PC-3 (cell line): Measurements from ENCODE around the gene CTBP2. TPM values are rescaled to one million over a fixed set of nuclear protein-coding genes. Genes with fewer than 3 reads are reported as not detected.

Experiments
- ATAC-seq: fragments of 200-7000 bp; cut with Tn5 transposase; 2 replicates; pipeline ENCODE4 v1.9.1; 2020; ENCODE audit warnings: mild to moderate bottlenecking, moderate library complexity
- BruUV-seq: library from RNA; stranded (reverse); fragments of 400-500 nt; replicated peaks from 2 replicates; lab custom pipeline; 2021; lab: Mats Ljungman, UMichigan
- CTCF ChIA-PET: fragments of 300-600 bp; sonication (Branson Sonifier 250); formaldehyde crosslinking; loops from one replicate; lab custom pipeline; 2022; ENCODE audit warnings: antibody characterized with exemption; lab: Charles Lee
- POLR2A ChIA-PET: fragments of 300-600 bp; sonication (Branson Sonifier 250); formaldehyde crosslinking; loops from one replicate; lab custom pipeline; 2022; ENCODE audit warnings: antibody characterized with exemption; ENCODE audit not compliant: unreplicated experiment; lab: Charles Lee
- DNase-seq: peaks from one replicate; pipeline ENCODE4 v3.0.0-alpha.2; 2015
- H2AFZ ChIP-seq: fragments of 300-600 bp; sonication (generic); 2 replicates; pipeline ENCODE4 v1.6.0; 2016; ENCODE audit warnings: antibody characterized with exemption, low read length
- H3F3A ChIP-seq: fragments of 300-600 bp; sonication (generic); one replicate; pipeline ENCODE4 v1.6.0; 2017; ENCODE audit warnings: antibody characterized with exemption, low read length, control low read depth, mild to moderate bottlenecking; ENCODE audit not compliant: unreplicated experiment
- H3K27ac ChIP-seq: fragments of 300-600 bp; sonication (generic); 2 replicates; pipeline ENCODE4 v1.5.1; 2016; ENCODE audit warnings: mild to moderate bottlenecking, low read length
- H3K27me3 ChIP-seq: fragments of 300-600 bp; sonication (generic); 2 replicates; pipeline ENCODE4 v1.6.1; 2016; ENCODE audit warnings: low read length, mixed read lengths
- H3K36me3 ChIP-seq: fragments of 300-600 bp; sonication (generic); 2 replicates; pipeline ENCODE4 v1.6.1; 2016; ENCODE audit warnings: low read depth, mixed run types, low read length, mixed read lengths
- H3K4me1 ChIP-seq: fragments of 300-600 bp; sonication (generic); 2 replicates; pipeline ENCODE4 v1.5.1; 2016; ENCODE audit warnings: low read length; ENCODE audit not compliant: insufficient read depth
- H3K4me2 ChIP-seq: fragments of 300-600 bp; sonication (generic); 2 replicates; pipeline ENCODE4 v1.6.0; 2016; ENCODE audit warnings: low read length
- H3K4me3 ChIP-seq: fragments of 300-600 bp; sonication (generic); 2 replicates; pipeline ENCODE4 v1.5.1; 2016; ENCODE audit warnings: mild to moderate bottlenecking, low read length, mixed read lengths
- H3K79me2 ChIP-seq: fragments of 300-600 bp; sonication (generic); 2 replicates; pipeline ENCODE4 v1.6.1; 2017; ENCODE audit warnings: low read length, mixed read lengths
- H3K9ac ChIP-seq: fragments of 300-600 bp; sonication (generic); 2 replicates; pipeline ENCODE4 v1.6.0; 2016; ENCODE audit warnings: mild to moderate bottlenecking, low read length
- H3K9me2 ChIP-seq: fragments of 300-600 bp; sonication (generic); replicated peaks from 2 replicates; pipeline ENCODE4 v1.6.1; 2016; ENCODE audit warnings: mixed run types, low read length, mixed read lengths
- H3K9me3 ChIP-seq: fragments of 300-600 bp; sonication (generic); 2 replicates; pipeline ENCODE4 v1.6.1; 2016; ENCODE audit warnings: low read length, mixed read lengths
- H4K20me1 ChIP-seq: fragments of 300-600 bp; sonication (generic); 2 replicates; pipeline ENCODE4 v1.6.1; 2016; ENCODE audit warnings: low read length, mixed read lengths
- EZH2 ChIP-seq: fragments of 300-600 bp; sonication (generic); IDR thresholded peaks from one replicate; pipeline ENCODE4 v1.6.1; 2017; ENCODE audit warnings: antibody characterized with exemption, mild to moderate bottlenecking, low read length; ENCODE audit not compliant: unreplicated experiment
- EZH2phosphoT487 ChIP-seq: fragments of 300-600 bp; sonication (generic); IDR thresholded peaks from 2 replicates; pipeline ENCODE4 v1.6.1; 2018; ENCODE audit warnings: mild to moderate bottlenecking, antibody characterized with exemption, low read length, borderline replicate concordance
- intact Hi-C: fragments of 100-400 bp; cut with micrococcal nuclease; formaldehyde crosslinking; loops from 2 replicates; pipeline ENCODE4 v1.9.0; 2023
- total RNA-seq: library from RNA; depleted of rRNA; stranded (reverse); fragments of >200 nt; gene quantifications from 2 replicates; pipeline ENCODE4 v1.2.3, GENCODE V29; 2014
- TF ChIP-seq, protein P1 (sequence below): fragments of 300-600 bp; sonication (generic); conservative IDR thresholded peaks from 2 replicates; pipeline ENCODE4 v1.5.1; 2017; ENCODE audit warnings: antibody characterized with exemption, low read depth, mild to moderate bottlenecking, low read length

CTBP2 gene
- total RNA-seq, 1 experiment from 2014 or later = 78.9 TPM

DNA sequence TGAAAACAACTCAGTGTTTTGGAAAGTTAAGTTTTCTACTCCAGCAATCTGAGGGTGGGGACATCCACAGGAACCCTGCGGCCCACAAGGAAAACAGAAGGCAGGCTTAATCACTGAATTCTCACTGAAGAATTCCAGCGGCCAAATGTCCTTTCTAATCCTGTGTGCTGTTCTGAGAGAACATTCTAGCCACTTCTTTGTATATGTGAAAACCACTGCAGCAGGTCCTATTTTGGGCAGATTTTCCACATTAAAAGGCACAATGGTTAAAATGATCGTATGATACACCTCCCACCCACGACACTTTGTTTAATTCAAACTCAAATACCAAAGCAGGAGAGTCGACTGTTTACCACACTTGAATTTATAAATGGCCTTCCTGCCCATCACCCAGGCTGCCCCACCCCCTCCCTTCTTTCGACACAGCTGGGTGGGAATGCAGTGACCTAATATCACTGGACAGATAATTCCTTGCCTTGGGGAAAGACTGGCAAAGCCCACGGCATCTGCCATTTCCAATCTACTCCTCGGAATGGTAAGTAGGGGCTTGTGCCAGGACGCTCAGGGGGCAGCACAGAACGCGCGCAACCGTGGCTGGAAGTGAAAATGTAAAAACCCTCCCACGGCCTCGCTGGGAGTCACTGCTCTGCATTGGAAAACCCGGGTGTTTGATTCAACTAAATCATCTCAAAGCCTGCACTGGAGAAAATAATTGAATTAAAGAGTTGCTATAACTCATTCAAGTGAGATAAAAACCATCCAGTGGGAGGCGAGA is 67.0 kb downstream of the CTBP2 start:
- DNase-seq (no peak), ATAC-seq (no peak)
- Histone ChIP-seq H2AFZ (no peak overlapping the region), H3K4me3 (no peak overlapping the region), H3K79me2 (peaks cover 94% of the 10 kb centered on the region), H3K9me2 (no peaks in the 10 kb centered on the region), H4K20me1 (0 out of 2 replicates have a peak, but pooled peaks cover 4% of the 10 kb centered on the region), H3K4me2 (no peak overlapping the region), H3K27me3 (no peaks in the 10 kb centered on the region), H3K36me3 (no peaks in the 10 kb centered on the region), H3K9me3 (no peaks in the 10 kb centered on the region), H3K27ac (no peak overlapping the region), H3K9ac (no peak overlapping the region), H3F3A (no peaks in the 10 kb centered on the region), H3K4me1 (no peaks in the 10 kb centered on the region)
- ChIA-PET CTCF (no interaction called here), POLR2A (no interaction called here)
- TF ChIP-seq, protein P1, sequence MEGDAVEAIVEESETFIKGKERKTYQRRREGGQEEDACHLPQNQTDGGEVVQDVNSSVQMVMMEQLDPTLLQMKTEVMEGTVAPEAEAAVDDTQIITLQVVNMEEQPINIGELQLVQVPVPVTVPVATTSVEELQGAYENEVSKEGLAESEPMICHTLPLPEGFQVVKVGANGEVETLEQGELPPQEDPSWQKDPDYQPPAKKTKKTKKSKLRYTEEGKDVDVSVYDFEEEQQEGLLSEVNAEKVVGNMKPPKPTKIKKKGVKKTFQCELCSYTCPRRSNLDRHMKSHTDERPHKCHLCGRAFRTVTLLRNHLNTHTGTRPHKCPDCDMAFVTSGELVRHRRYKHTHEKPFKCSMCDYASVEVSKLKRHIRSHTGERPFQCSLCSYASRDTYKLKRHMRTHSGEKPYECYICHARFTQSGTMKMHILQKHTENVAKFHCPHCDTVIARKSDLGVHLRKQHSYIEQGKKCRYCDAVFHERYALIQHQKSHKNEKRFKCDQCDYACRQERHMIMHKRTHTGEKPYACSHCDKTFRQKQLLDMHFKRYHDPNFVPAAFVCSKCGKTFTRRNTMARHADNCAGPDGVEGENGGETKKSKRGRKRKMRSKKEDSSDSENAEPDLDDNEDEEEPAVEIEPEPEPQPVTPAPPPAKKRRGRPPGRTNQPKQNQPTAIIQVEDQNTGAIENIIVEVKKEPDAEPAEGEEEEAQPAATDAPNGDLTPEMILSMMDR = no peak
- TF ChIP-seq EZH2 = no peak
- no peak for TF ChIP-seq EZH2phosphoT487
- intact Hi-C loops = no loop called here
- BruUV-seq = no TSS peak

DNA sequence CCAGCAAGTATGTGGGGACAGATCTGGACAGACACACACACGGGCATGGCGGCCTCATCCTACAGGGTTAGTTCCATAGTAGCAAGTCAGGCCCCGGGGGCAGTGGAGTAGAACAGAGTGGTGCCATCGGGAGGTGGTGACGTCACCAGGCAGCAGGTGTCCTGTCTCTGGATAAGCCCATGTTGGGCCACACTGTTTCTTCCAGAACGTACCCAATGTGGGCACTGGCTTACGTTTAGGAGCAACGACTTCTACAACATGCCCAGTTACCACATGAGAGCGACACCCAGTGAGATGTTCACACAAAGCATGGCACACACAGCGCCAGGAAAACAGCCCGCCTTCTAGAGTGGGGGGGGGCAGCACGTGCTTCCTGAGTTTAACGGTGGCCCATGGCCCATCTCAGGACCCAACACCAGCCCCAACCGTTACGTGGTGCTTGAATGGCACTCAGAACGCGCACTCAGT is 67.8 kb downstream of the CTBP2 start:
- peaks cover 92% of the 10 kb centered on the region for H3K79me2 ChIP-seq
- 0 out of 2 replicates have a peak, but pooled peaks cover 4% of the 10 kb centered on the region for H4K20me1 ChIP-seq
- no peaks in the 10 kb centered on the region for H3K27me3 ChIP-seq
- BruUV-seq = no TSS peak
- H3K4me2 ChIP-seq = no peak overlapping the region
- no peaks in the 10 kb centered on the region for H3K9me3 ChIP-seq
- intact Hi-C loops = no loop called here
- ChIA-PET POLR2A (no interaction called here), CTCF (no interaction called here)
- H3K27ac ChIP-seq = no peak overlapping the region
- H3K9ac ChIP-seq = no peak overlapping the region
- no peak overlapping the region for H3K4me3 ChIP-seq
- H2AFZ ChIP-seq = no peak overlapping the region
- DNase-seq (no peak), ATAC-seq (no peak)
- H3K9me2 ChIP-seq = no peaks in the 10 kb centered on the region
- H3K4me1 ChIP-seq = no peaks in the 10 kb centered on the region
- H3F3A ChIP-seq = no peaks in the 10 kb centered on the region
- H3K36me3 ChIP-seq = 0 out of 2 replicates have a peak, but pooled peaks cover 3% of the 10 kb centered on the region
- no peak for TF ChIP-seq EZH2
- no peak for TF ChIP-seq EZH2phosphoT487
- TF ChIP-seq, protein P1 = no peak

DNA sequence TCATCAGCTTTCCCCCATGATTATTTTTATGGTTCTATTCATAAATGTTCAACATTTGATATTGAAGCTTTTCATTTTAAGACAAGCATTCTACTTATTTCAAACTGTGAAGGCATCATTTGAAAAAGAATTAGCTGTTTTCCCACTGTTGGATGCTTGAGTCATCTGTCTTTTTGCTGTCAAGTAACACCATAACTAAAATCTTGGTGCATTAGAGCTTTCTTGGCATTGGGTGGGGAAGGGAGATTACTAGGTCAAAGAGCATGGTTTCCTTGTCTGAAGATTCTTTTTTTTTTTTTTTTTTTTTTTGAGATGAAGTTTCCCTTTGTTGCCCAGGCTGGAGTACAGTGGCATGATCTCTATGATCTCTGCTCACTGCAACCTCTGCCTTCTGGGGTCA is 68.5 kb downstream of the CTBP2 start:
- ChIA-PET POLR2A (no interaction called here), CTCF (interaction anchor here (0.6 kb wide), 1 partner anchor 63 kb away, joined by 6 read pairs; no protein-coding TSS in a partner anchor)
- H3K4me2 ChIP-seq = no peak overlapping the region
- BruUV-seq = no TSS peak
- H3K9me2 ChIP-seq = no peaks in the 10 kb centered on the region
- ATAC-seq (no peak), DNase-seq (no peak)
- no peaks in the 10 kb centered on the region for H3F3A ChIP-seq
- H3K36me3 ChIP-seq = 0 out of 2 replicates have a peak, but pooled peaks cover 3% of the 10 kb centered on the region
- no peak overlapping the region for H3K4me3 ChIP-seq
- no peaks in the 10 kb centered on the region for H3K4me1 ChIP-seq
- H3K9ac ChIP-seq = no peak overlapping the region
- H3K27me3 ChIP-seq = no peaks in the 10 kb centered on the region
- intact Hi-C loops = no loop called here
- no peak overlapping the region for H3K27ac ChIP-seq
- TF ChIP-seq EZH2phosphoT487 (no peak), EZH2 (no peak)
- TF ChIP-seq, protein P1 = no peak
- peaks cover 88% of the 10 kb centered on the region for H3K79me2 ChIP-seq
- H4K20me1 ChIP-seq = 0 out of 2 replicates have a peak, but pooled peaks cover 4% of the 10 kb centered on the region
- H2AFZ ChIP-seq = no peak overlapping the region
- H3K9me3 ChIP-seq = no peaks in the 10 kb centered on the region
